ENCODE results near the gene CCDC74A.
"Not testable (repeated sequence)": the region's sequence is repeated elsewhere in the genome, so short reads cannot be mapped to it uniquely, and the experiment has no call there.

Gene CCDC74A

GRCh38 chr2:131552871-131553270 is 25.2 kb downstream of the CCDC74A start:
- ChIA-PET POLR2A (no interaction called here), CTCF (no interaction called here)
- no peak overlapping the region for H3K4me3 ChIP-seq (ENCODE audit: low read depth, low read length)

GRCh38 chr2:131556998-131557397 is 29.3 kb downstream of the CCDC74A start:
- CTCF ChIA-PET, result no interaction called here
- POLR2A ChIA-PET, result no interaction called here
- no peak for DNase-seq (ENCODE audit: low read depth, low spot score)
- H3K4me3 ChIP-seq (ENCODE audit: low read depth, low read length), result no peak overlapping the region
- no peak for TF ChIP-seq CTCF (IDR thresholded peaks at IDR 0.05; ENCODE audit: insufficient read depth, low read length, missing control alignments)

More at GRCh38 chr2:131552871-131553270, 25.2 kb downstream of the CCDC74A start:
- TF ChIP-seq CTCF (IDR thresholded peaks at IDR 0.05; ENCODE audit: insufficient read depth, low read length, missing control alignments), result no peak
- no peak for DNase-seq (ENCODE audit: low read depth, low spot score)

- ChIA-PET POLR2A (no interaction called here), CTCF (no interaction called here)
- DNase-seq (ENCODE audit: low read depth, low spot score), result no peak
- TF ChIP-seq CTCF (IDR thresholded peaks at IDR 0.05; ENCODE audit: insufficient read depth, low read length, missing control alignments), result no peak
- no peak overlapping the region for H3K4me3 ChIP-seq (ENCODE audit: low read depth, low read length)
Measured at GRCh38 chr2:131557558-131558321, 30.1 kb downstream of the CCDC74A start.

GRCh38 chr2:131566371-131566770 is 38.7 kb downstream of the CCDC74A start:
- TF ChIP-seq CTCF (IDR thresholded peaks at IDR 0.05; ENCODE audit: insufficient read depth, low read length, missing control alignments), result no peak
- POLR2A ChIA-PET, result no interaction called here
- H3K4me3 ChIP-seq (ENCODE audit: low read depth, low read length), result no peak overlapping the region
- DNase-seq (ENCODE audit: low read depth, low spot score), result no peak
- CTCF ChIA-PET, result no interaction called here

GRCh38 chr2:131567891-131568290 is 40.2 kb downstream of the CCDC74A start:
- POLR2A ChIA-PET, result no interaction called here
- no peak for TF ChIP-seq CTCF (IDR thresholded peaks at IDR 0.05; ENCODE audit: insufficient read depth, low read length, missing control alignments)
- DNase-seq (ENCODE audit: low read depth, low spot score), result no peak
- no peak overlapping the region for H3K4me3 ChIP-seq (ENCODE audit: low read depth, low read length)
- CTCF ChIA-PET, result no interaction called here

GRCh38 chr2:131568401-131568800 is 40.7 kb downstream of the CCDC74A start:
- CTCF ChIA-PET; DNase-seq (ENCODE audit: low read depth, low spot score); H3K4me3 ChIP-seq (ENCODE audit: low read depth, low read length); POLR2A ChIA-PET: not testable (repeated sequence)

GRCh38 chr2:131572175-131572574 is 44.5 kb downstream of the CCDC74A start:
- no peak overlapping the region for H3K4me3 ChIP-seq (ENCODE audit: low read depth, low read length)
- ChIA-PET POLR2A (no interaction called here), CTCF (no interaction called here)
- no peak for TF ChIP-seq CTCF (IDR thresholded peaks at IDR 0.05; ENCODE audit: insufficient read depth, low read length, missing control alignments)
- no peak for DNase-seq (ENCODE audit: low read depth, low spot score)

Data from AG04449 (cell line).